HUES48 (cell line): ENCODE results near the gene MOB1B.
"Not testable (repeated sequence)": the region's sequence is repeated elsewhere in the genome, so short reads cannot be mapped to it uniquely, and the experiment has no call there.

ENCODE experiments used
- H3K27ac ChIP-seq: one replicate; pipeline ENCODE4 v1.7.0; 2013; ENCODE audit warnings: low read depth, low read length, inconsistent platforms
- H3K27me3 ChIP-seq: 2 replicates; pipeline ENCODE4 v1.6.1; 2013; ENCODE audit warnings: mild to moderate bottlenecking, low read length; ENCODE audit not compliant: control insufficient read depth, insufficient read depth
- H3K36me3 ChIP-seq: 2 replicates; pipeline ENCODE4 v1.6.1; 2013; ENCODE audit warnings: low read length; ENCODE audit not compliant: control insufficient read depth, insufficient read depth
- H3K4me1 ChIP-seq: 2 replicates; pipeline ENCODE4 v1.6.1; 2013; ENCODE audit warnings: mild to moderate bottlenecking, low read length; ENCODE audit not compliant: control insufficient read depth, insufficient read depth
- H3K4me3 ChIP-seq: 2 replicates; pipeline ENCODE4 v1.5.1; 2013; ENCODE audit warnings: mild to moderate bottlenecking, low read depth, low read length
- H3K9ac ChIP-seq: 2 replicates; pipeline ENCODE4 v1.6.1; 2013; ENCODE audit warnings: mild to moderate bottlenecking, low read depth, low read length, moderate library complexity
- H3K9me3 ChIP-seq: 2 replicates; pipeline ENCODE4 v1.6.1; 2013; ENCODE audit warnings: low read length; ENCODE audit not compliant: control insufficient read depth, insufficient read depth

Gene MOB1B

GRCh38 chr4:70993181-70994068, 91.3 kb downstream of the MOB1B start, which contains the start of gene DCK:
DCK (plus strand) TSS chr4:70993649; CDS start chr4:70993836, 187 bp downstream.
- Histone ChIP-seq H3K27ac (peak within 1 kb of the TSS; percentile 93), H3K4me1 (peaks cover 26% of the 10 kb centered on the region), H3K27me3 (no peaks in the 10 kb centered on the region), H3K36me3 (peaks cover 10% of the 10 kb centered on the region), H3K4me3 (peak within 1 kb of the TSS; percentile 99), H3K9ac (peak within 1 kb of the TSS; percentile 97), H3K9me3 (no peaks in the 10 kb centered on the region)

DNA sequence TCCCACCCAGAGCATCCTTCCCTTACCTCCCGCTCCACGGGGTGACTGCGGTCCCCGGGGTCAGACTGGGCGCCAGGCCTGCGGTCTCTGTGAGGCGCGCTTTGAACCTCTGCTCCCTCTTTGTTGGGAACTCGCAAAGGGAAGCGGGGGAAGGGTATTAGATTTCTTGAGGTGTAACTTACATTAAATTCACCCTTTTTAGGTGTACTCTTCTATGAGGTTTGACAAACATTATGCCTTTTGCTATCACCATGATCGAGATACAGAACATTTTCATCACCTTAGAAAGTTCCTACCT, 91.8 kb downstream of the MOB1B start:
- Histone ChIP-seq H3K27me3 (no peaks in the 10 kb centered on the region), H3K4me3 (peak overlapping the region; percentile 99), H3K9me3 (no peaks in the 10 kb centered on the region), H3K27ac (peak overlapping the region; percentile 93), H3K4me1 (peaks cover 26% of the 10 kb centered on the region), H3K9ac (peak overlapping the region; percentile 97), H3K36me3 (peaks cover 16% of the 10 kb centered on the region)

DNA sequence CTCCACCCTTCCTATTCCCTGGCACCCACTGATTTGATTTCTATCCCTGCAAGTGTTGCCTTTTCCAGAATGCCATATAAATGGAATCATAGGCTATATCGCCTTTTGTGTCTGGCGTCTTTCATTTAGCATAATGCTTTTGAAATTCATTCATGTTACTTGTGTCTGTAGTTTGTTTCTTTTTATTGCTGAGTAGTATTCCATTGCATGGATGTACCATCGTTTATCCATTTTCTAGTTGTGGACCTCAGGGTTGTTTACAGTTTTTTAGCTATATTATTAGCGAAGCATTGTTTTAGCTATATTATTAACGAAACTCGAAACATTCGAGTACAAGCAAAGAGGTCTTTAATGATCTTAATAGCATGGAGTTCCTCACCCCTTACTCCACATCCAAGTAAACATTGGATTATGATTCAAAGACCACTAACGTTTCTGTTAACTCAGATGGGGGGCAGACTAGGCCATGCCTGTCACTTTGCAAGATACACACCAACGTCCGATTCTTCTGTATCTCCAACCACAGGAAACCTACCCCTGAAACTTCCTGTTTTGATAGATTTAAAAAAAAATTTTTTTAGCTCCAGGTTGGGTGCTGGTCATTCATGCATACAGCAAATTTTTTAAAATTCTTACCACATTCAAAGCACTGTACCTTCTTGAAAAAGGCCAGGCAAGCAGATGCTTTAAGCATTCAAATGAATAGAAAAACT, 92.4 kb downstream of the MOB1B start:
- H3K9me3 ChIP-seq: no peaks in the 10 kb centered on the region
- H3K27me3 ChIP-seq: no peaks in the 10 kb centered on the region
- H3K4me3 ChIP-seq: peak overlapping the region; percentile 99
- peak overlapping the region; percentile 93 for H3K27ac ChIP-seq
- peaks cover 19% of the 10 kb centered on the region for H3K36me3 ChIP-seq
- peak overlapping the region; percentile 97; the same call in 1 of the 2 replicates for H3K9ac ChIP-seq
- H3K4me1 ChIP-seq: peaks cover 26% of the 10 kb centered on the region

DNA sequence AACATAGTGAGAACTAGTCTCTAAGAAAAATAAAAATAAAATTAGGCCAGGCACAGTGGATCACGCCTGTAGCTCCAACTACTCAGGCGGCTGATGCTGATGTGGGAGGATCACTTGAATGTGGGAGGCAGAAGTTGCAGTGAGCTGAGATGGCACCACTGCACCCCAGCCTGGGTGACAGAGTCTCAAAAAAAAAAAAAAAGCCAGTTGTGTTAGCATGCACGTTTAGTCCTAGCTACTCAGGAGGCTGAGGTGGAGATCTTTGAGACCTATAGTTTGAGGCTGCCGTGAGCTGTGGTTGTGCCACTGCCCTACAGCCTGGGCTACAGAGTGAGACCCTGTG, 93.8 kb downstream of the MOB1B start:
- no peaks in the 10 kb centered on the region for H3K9me3 ChIP-seq
- H3K9ac ChIP-seq: no peak overlapping the region
- peaks cover 26% of the 10 kb centered on the region for H3K4me1 ChIP-seq
- H3K4me3 ChIP-seq: peak overlapping the region; percentile 21; the same call in 1 of the 2 replicates
- H3K27me3 ChIP-seq: no peaks in the 10 kb centered on the region
- no peak overlapping the region for H3K27ac ChIP-seq
- H3K36me3 ChIP-seq: peaks cover 19% of the 10 kb centered on the region

DNA sequence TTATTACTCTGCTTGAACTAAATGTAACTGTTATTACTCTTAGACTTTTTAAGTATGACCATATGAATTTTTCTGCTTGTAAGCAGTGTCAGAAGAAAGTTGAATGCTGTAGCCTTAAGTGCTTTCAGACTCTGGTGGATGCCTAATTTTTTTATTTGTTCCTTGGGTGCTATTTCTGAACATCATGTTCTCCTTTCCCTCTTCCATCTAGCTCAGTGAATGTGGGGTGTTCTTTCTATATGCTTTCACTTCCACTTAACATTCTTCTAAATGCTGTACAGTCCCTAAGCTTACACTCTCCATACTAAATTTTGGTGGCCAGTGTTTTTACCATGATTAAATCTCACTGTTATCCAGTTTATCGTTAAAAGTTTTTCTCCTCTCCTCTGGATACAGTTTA, 94.9 kb downstream of the MOB1B start:
- Histone ChIP-seq H3K4me1 (peaks cover 23% of the 10 kb centered on the region), H3K4me3 (no peak overlapping the region), H3K27ac (no peak overlapping the region)

GRCh38 chr4:70997546-70997945, 95.4 kb downstream of the MOB1B start:
- Histone ChIP-seq H3K36me3 (peaks cover 19% of the 10 kb centered on the region), H3K9ac (no peak overlapping the region), H3K4me3 (no peak overlapping the region), H3K27me3 (no peaks in the 10 kb centered on the region), H3K9me3 (no peaks in the 10 kb centered on the region), H3K4me1 (peaks cover 18% of the 10 kb centered on the region), H3K27ac (no peak overlapping the region)

More for the DNA sequence above, 94.9 kb downstream of the MOB1B start:
- no peak overlapping the region for H3K9ac ChIP-seq
- H3K27me3 ChIP-seq: no peaks in the 10 kb centered on the region
- H3K36me3 ChIP-seq: peaks cover 19% of the 10 kb centered on the region
- H3K9me3 ChIP-seq: no peaks in the 10 kb centered on the region

DNA sequence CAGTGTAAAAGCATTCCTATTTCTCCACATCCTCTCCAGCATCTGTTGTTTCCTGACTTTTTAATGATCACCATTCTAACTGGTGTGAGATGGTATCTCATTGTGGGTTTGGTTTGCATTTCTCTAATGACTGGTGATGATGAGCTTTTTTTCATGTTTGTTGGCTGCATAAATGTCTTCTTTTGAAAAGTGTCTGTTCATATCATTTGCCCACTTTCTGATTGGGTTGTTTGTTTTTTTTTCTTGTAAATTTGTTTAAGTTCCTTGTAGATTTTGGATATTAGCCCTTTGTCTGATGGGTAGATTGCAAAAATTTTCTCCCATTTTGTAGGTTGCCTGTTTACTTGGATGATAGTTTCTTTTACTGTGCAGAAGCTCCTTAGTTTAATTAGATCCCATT, 97.5 kb downstream of the MOB1B start:
- H3K27ac ChIP-seq, H3K9ac ChIP-seq, H3K4me3 ChIP-seq, H3K9me3 ChIP-seq, H3K27me3 ChIP-seq: not testable (repeated sequence)
- Histone ChIP-seq H3K4me1 (peaks cover 27% of the 10 kb centered on the region), H3K36me3 (peaks cover 19% of the 10 kb centered on the region)

GRCh38 chr4:71001363-71001762, 99.2 kb downstream of the MOB1B start:
- H3K36me3 ChIP-seq: peaks cover 19% of the 10 kb centered on the region
- peaks cover 17% of the 10 kb centered on the region for H3K4me1 ChIP-seq
- not testable (repeated sequence) for H3K27ac ChIP-seq, H3K9ac ChIP-seq, H3K27me3 ChIP-seq, H3K9me3 ChIP-seq, H3K4me3 ChIP-seq

GRCh38 chr4:71004281-71004851, 102.2 kb downstream of the MOB1B start:
- H3K9ac ChIP-seq: no peak overlapping the region
- peaks cover 14% of the 10 kb centered on the region for H3K4me1 ChIP-seq
- H3K36me3 ChIP-seq: no peaks in the 10 kb centered on the region
- no peaks in the 10 kb centered on the region for H3K9me3 ChIP-seq
- H3K27ac ChIP-seq: peak overlapping the region; percentile 60
- no peaks in the 10 kb centered on the region for H3K27me3 ChIP-seq
- H3K4me3 ChIP-seq: no peak overlapping the region; the same call in 1 of the 2 replicates

GRCh38 chr4:71005025-71005424, 102.9 kb downstream of the MOB1B start:
- not testable (repeated sequence) for H3K36me3 ChIP-seq, H3K9ac ChIP-seq, H3K27ac ChIP-seq

More at GRCh38 chr4:71005025-71005424, 102.9 kb downstream of the MOB1B start:
- peaks cover 19% of the 10 kb centered on the region for H3K4me1 ChIP-seq
- not testable (repeated sequence) for H3K9me3 ChIP-seq, H3K4me3 ChIP-seq, H3K27me3 ChIP-seq
